OCI-LY7 (cell line): ENCODE data around the gene EVA1C.

Experiments
- EZH2phosphoT487 ChIP-seq: fragments of 200-600 bp; sonication (generic); IDR thresholded peaks from 2 replicates; pipeline ENCODE4 v1.6.1; 2018; ENCODE audit warnings: low read depth, borderline replicate concordance, mild to moderate bottlenecking, mixed run types, antibody characterized with exemption, low read length, moderate library complexity, mixed read lengths
- TF ChIP-seq, protein P1 (sequence below): fragments of 200-600 bp; sonication (generic); conservative IDR thresholded peaks from 2 replicates; pipeline ENCODE4 v1.5.1; 2014; ENCODE audit warnings: mild to moderate bottlenecking, antibody characterized with exemption, low read length, moderate library complexity, mixed read lengths

DNA sequence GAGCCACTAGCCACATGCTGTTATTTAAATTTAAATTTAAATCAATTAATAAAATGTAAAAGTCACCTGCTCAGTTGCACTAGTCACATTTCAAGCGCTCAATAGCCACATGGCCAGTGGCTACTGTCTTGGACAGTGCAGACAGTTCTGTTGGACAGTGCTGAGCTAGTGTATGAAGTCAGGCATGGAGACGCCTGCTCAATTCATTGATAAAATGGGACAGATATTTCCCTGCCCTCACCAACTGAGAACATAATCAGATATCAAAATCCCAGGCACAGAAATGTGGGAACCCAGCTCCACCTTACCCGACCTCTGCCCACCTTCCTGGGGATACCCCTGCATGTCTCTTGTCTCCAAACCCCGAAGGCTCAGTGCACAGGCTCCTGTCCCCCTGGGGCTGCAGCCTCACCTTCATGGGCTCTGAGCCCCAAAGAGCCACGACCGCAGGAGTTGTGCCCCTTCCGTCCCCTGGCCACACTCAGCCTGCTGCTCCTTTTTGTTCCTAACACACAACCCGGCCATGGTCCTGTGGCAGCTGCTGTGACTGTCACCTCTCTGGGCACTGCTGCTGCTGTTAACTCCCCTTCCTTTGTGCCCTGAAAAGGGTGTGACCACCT is 109.3 kb downstream of the EVA1C start:
- TF ChIP-seq, protein P1, sequence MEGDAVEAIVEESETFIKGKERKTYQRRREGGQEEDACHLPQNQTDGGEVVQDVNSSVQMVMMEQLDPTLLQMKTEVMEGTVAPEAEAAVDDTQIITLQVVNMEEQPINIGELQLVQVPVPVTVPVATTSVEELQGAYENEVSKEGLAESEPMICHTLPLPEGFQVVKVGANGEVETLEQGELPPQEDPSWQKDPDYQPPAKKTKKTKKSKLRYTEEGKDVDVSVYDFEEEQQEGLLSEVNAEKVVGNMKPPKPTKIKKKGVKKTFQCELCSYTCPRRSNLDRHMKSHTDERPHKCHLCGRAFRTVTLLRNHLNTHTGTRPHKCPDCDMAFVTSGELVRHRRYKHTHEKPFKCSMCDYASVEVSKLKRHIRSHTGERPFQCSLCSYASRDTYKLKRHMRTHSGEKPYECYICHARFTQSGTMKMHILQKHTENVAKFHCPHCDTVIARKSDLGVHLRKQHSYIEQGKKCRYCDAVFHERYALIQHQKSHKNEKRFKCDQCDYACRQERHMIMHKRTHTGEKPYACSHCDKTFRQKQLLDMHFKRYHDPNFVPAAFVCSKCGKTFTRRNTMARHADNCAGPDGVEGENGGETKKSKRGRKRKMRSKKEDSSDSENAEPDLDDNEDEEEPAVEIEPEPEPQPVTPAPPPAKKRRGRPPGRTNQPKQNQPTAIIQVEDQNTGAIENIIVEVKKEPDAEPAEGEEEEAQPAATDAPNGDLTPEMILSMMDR = no peak
- no peak for TF ChIP-seq EZH2phosphoT487
